ENCODE data around the gene RSL1D1.

The RSL1D1 gene

DNA sequence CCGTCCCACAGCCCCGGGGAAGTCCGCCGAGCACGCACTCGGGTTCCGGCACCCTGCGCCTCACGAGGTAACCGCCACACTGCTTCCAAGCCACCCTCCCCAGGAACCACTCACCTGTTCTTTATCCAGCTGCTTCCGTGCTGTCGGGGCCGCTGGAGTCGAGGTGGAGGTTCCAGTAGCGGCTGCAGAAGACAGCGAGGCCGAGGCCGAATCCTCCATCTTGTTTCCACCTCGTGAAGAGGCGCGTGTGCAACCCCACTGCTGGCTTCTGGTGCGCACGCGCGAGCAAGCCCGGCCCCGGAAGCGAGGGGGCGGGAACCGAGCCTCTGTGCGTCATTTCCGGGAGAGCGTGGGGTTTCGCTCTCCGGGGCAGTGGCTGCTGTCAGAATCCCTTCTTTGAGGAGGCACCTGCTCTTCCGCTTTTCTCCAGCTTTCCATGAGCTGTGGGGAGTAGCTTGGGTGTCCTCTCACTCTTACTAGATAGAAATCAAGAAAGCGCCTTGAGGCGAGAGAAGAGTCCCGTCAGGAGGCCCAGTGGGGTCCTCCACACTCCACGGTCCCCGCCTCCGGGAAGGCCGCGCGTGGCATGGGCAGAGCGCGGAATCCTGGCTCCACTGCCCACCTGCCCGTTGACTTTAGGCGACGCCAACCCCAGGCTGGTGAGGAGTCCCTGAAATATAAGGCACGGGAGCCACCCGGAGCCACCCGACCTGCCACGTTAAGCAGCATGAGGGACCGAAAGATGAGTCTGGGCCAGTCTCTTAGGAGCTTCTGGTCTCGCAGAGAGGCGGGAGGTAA is at the start of gene RSL1D1:
RSL1D1 (minus strand) TSS at position 249 of the 798 bp plus-strand sequence; CDS start at position 219, 30 bp downstream.
- peak; percentile 89 for DNase-seq (ENCODE audit: low read depth)

DNA sequence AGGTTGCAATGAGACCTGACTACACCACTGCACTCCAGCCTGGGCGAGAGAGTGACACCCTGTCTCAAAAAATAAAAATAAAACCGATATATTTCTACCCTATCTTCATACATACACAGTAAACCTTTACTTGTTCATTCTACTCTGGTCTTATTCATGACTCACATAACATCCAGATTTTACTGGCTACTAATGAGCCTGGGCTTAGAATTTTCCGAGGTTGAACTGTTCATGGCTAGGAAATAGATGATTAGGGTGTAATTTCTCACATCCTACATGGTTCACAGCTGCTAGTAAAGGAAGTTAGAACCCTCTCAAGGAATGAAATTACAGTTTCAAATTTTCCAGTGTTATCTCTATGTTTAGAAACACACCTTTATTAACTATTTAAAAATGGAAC is 49.7 kb upstream of the RSL1D1 start:
- DNase-seq (ENCODE audit: low read depth), result no peak

DNA sequence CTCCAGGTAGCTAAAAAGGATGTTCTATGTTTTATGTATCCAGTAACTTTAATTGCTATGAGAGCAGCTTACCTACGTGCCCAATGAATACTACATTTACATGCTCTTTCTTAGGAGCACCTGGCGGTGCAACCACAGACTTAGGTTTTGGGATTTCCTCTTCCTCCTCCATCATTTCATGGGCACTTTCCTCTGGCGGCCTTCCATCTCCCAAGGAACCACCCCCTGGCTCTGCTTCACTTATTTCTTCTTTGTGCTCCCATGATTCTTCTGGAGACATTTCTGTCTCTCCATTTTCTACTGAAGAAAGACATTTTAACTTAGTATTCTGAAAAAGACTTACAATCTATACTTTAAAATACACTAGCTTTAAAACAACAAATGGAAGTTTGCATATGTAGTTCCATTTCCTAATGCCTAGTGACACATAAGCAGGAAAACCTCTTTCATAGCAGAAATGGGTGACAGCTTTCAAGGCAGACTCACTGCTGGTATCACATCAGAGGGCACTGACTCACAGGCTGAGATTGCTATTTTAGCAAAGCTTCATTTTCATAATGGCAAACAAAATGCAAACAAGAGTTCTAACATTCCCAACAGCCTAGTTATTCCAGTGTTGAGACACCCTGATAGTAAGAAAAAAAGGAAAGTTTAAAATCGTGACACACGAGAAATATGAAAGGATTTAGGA is 45.3 kb upstream of the RSL1D1 start:
- no peak for DNase-seq (ENCODE audit: low read depth)

DNA sequence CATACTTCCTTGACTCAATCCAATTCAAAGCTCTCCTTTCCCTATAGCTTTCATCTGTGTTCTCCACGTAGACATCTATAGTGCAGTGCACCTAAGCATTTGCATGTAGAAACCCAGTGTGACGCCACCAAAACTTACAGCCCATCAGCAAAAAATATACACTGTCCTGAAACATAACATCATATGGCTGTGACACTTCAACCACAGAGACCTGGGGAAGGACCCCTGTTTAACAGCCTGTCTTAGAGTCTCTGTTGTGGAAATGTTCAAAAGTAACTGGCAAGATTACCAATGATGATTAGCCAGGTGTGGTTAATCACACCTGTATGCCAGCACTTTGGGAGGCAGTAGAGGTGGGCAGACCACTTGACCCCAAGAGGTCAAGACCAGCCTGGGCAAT is 42.2 kb upstream of the RSL1D1 start:
- no peak for DNase-seq (ENCODE audit: low read depth)

DNA sequence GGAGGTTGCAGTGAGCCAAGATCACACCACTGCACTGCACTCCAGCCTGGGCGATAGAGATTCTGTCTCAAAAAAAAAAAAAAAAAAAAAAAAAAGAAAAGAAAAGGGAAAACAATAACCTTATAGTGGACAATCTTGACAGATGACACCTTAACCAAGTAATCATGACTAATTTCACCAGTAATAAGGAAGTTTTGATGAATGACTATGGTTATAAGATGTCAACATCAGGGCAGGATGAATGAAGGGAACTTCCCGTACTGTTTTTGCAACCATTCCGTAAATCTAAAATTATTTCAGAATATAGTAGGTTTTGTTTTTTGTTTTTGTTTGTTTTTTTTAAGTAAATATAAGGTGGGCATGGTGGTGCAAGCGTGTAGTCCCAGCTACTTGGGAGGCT is 41.4 kb upstream of the RSL1D1 start:
- no peak for DNase-seq (ENCODE audit: low read depth)

DNA sequence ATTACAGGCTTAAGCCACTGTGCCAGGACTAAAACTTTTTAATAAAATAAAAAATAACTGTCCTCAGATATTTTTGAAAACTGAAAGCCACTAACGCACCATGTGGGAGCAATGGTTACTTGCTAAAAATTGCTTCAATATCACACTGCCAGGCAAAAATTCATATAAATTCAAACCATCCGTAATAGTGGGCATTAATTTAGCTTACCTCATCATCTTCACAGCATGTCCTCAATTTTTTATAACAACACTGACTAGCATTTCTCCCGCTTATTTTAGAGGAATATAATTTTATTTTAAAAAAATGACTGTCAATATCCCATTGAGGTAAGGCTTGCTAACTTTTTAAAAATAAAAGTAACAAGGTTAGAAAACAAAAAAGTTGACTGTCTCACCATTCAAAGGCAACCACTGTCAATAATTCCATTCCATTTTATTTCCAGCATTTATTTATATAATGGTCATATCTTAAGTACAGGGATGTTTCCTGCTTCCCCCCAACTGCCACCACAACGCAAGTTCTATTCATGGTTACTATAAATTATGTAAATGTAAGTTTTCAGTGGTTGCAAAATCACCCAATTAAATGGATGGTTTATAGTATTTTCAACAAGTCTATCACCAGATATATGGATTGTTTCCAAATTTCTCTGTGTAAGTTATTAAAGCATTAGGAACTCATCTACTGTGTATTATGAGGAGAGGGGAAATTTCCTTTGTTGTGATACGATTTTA is 39.1 kb upstream of the RSL1D1 start:
- DNase-seq (ENCODE audit: low read depth), result no peak

DNA sequence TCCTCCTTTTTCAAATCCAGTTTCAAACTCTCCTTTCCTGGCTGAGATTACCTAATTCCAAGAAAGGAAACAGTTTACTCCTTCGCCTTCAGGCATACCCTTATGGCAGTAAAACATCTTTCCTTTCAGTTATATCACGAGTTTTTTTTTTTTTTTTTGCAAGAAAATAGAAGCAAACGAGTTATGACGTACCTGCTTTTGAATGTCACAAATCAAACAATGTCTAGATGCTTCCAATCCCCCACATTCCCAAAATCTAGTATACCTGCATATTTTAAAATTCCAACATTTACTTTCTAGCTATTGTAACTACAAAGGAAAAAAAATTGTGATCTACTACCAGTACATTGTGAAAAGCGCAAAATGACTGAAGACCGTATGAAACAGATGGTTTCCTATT is 35.5 kb upstream of the RSL1D1 start:
- DNase-seq (ENCODE audit: low read depth), result no peak

DNA sequence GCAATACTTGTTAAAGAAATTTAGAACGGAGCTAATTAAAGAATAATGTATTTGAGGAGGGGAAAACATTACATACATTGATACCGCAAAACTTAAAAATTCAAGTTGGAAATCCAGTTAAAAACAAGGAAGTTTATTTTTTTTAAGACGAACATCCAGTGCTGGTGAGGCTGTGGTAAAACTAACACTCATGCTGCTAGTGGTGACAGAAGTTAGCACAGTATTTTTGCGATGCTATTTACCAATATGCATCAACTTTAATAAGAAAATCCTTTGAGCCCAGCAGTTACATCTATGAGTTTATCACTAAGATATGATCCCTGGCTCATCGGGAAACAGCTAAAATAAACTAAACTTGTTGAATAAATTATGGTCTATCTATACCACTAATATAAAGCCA is 32.7 kb upstream of the RSL1D1 start:
- DNase-seq (ENCODE audit: low read depth), result no peak

DNA sequence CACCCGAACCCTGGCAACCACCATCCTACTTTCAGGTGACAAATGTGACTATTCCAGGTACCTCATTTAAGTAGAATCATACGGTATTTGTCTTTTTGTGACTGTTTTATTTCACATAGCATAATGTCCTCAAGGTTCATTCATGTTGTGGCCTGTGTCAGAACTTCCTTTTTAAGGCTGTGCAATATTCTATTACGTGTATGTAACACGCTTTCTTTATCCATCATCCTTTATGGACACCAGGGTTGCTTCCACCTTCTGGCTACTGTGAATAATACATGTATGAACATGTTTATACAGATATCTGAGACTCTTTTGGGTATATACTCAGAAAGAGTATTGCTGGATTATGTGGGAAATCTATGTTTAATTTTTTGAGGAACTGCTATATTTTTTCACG is 28.7 kb upstream of the RSL1D1 start:
- no peak for DNase-seq (ENCODE audit: low read depth)

DNA sequence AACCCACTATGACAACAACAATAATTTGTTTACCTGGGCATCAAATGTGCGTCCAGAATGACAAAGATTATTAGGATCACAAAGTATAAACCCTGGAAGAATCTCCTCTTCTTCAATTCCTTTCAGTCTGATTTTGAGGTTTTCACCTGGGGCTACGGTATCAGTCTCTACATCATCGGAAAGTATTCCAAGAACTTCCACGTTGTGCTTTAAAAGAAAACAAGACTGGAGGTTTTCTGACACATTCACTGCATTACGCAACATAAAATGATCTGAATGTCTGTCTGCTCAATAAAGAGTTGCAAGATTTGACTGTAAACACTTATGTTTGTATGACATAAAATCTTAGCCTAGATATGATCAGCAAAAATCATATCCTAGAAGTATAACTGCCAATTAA is 26.0 kb upstream of the RSL1D1 start:
- no peak for DNase-seq (ENCODE audit: low read depth)

DNA sequence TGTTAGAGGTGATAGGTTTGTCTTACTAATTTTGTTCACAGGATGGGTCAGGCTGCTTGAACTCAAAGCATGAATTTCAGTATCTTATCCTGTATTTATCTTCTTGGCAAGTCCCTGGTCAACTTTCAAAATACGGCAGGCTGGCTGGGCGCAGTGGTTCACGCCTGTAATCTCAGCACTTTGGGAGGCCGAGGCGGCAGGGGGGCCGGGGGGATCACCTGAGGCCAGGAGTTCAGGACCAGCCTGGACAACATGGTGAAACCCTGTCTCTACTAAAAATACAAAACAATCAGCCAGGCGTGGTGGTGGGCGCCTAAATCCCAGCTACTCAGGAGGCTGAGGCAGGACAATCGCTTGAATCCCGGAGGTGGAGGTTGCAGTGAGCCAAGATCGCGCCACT is 25.0 kb upstream of the RSL1D1 start:
- no peak for DNase-seq (ENCODE audit: low read depth)

DNA sequence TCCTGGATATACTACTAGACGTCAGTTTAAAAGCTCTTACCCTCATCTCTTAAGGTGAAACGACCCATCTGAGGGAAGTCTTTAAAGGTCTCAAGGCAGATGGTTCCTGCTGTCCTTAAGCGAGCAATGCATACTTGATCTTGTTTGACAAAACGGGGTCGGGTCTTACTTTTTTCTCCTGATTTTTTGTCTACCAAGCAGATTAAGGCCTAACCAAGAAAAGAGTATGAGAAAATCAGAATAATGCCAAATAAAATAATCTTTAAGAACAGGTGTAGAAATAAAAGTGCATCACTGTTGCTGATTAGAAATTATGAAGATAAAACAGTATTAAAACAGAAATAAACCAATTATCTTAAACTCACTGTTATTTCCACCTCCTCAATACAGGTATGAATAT is 24.4 kb upstream of the RSL1D1 start:
- no peak for DNase-seq (ENCODE audit: low read depth)

DNA sequence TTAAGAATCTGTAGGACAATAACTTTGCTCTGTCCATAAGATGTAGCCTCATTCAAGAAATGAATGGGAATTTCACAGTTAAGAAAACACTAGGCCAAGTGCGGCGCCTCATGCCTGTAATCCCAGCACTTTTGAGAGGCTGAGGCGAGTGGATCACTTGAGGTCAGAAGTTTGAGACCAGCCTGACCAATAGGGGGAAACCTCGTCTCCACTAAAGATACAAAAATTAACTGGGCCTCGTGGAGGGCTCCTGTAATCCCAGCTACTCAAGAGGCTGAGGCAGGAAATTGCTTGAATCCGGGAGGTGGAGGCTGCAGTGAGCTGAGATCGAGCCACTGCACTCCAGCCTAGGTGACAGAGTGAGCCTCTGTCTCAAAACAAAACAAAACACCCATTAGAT is 19.9 kb upstream of the RSL1D1 start:
- no peak for DNase-seq (ENCODE audit: low read depth)

DNA sequence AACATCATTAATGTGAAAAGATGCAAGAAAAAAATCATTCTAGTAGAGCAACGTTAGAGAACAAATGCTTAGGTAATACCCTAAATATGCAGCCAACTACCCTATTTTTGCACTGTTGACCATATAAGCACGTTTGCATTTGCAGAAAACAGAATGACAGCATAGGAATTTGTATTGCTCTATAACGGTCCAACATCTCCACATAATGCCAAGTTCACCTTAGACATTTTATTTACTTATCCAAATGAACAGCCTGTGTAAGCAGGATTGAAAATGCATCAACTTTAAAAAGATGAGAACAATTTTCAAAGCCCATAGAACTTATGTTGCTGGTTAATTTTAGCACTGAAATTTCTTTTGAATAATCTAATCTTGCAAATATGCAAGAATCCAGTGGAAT is 19.1 kb upstream of the RSL1D1 start:
- no peak for DNase-seq (ENCODE audit: low read depth)

DNA sequence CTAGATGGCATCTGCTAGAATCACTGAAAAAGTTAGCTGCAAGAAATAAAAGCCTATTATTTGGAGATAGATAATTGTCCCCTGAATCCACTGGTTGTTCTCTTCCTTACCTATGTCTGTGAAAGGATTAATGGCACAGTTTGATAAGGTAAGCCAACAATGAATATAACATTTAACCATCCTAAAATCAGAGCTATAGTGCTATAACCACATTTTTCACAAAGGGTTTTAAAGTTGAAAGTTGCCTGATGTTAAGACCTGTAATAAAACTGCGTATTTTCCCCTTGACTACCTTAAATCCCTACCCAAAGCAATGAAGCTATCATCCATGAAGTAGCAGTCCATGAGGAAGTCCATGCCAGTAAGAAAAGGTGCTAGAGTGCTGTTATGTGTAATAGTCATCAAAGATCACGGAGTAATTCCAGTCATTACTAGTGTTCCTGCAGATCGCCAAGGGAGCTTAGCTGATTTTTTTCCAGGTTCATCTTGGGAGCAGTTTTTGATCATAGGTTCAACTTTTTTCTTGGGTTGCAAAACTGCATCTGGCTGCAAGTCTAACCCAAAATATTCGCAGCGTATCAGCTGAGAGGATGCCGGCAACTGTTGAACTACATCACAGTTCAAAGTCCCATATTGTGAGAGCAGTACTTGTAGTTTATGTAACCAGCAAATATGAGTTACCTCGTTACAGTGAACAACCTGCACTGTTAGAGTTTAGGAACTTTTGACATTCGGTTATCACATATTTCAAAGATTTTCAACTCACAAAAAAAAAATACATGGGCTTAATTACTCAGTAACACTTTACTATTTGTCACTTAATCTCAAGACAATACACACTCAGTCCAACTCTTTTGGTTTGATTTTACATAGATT is 18.2 kb upstream of the RSL1D1 start:
- DNase-seq (ENCODE audit: low read depth), result no peak

DNA sequence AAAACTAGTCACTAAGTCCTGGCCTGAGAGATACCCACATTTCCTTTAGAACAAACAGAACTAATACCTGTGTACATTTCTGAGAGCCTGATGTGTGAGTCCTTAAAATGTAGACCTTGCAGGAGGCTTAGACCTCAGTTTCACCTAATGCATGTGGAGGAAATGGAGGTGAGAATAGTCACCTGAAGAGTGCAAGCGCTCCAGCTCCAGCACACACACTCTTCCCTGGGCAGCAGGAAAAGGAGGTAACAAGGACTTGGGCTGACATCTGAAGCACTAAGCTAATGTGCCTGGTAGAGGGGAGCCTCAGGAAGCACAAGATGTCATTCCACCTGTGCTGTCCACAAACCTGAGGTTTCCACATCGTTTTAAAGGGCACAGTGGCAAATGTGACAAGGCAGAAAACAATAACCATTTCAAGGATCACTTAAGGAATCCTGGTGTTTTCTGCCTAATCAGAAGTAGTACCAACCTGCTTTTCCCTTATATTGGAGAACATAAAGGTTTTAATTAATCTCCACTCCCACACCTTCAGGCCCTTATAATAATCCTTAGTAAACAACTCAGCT is 17.2 kb upstream of the RSL1D1 start:
- DNase-seq (ENCODE audit: low read depth), result no peak

DNA sequence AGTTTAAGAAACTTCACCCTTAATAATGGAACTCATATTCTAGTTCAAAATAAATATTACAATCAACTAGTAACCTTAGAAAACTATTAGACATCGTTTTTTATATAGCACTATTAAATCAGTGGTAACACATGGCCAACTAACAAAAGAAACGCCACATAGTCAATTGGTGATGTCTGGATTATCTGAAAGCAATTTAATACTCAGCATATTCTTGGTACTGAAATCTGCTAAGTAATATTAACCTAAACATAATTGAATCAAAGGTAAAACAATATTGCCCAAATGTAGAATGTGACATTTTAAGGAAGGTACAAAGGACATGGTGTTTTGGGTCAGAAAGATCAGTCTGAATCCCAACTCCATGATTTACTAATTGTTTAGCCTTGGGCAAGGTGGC is 11.1 kb upstream of the RSL1D1 start:
- DNase-seq (ENCODE audit: low read depth), result no peak

DNA sequence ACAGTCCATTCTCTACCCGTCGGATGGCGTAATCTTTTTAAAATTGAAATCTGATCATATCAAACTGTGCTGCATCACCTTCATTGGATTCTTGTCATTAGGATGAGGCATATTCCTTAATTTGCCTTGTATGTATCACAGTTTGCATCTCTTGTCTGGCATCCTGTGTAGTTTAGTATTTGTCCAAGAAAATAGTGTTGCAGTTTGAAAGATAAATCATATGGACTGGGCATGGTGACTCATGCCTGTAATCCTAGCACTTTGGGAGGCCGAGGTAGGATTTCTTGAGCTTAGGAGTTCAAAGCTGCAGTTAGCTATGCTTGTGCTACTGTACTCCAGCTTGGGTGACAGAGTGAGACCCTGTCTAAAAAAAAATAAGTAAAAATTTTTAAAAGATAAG is 5.8 kb upstream of the RSL1D1 start:
- no peak for DNase-seq (ENCODE audit: low read depth)

DNA sequence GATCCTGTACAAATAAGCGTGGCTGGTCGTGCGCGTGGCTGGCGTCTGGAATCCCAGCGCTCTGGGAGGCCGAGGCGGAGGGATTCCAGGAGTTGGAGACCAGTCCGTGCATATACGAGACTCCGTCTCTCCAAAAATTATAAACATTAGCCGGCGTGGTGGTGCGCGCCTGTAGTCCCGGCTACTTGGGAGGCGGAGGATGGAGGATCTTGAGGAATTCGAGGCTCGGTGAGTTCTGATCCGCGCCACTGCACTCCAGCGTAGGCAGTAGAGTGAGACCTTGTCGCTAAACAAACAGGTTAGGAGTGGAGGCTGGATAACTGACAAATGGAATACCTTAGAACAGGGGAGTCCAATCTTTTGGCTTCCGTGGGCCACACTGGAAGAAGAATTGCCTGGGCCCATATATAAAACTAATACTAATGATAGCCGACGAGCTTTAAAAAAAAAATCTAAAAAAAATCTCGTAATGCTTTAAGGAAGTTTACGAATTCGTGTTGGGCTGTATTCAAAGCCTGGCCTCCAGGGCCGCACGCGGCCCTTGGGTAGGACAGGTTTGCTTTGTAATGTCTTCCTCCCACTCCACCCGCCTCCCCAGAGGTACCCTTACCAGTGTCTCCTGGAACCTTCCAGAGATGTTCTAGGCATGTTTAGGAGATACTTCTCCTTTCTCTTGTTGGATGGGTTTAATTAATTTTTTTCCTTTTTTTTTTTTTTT is 909 bp upstream of the RSL1D1 start:
- no peak for DNase-seq (ENCODE audit: low read depth)

DNA sequence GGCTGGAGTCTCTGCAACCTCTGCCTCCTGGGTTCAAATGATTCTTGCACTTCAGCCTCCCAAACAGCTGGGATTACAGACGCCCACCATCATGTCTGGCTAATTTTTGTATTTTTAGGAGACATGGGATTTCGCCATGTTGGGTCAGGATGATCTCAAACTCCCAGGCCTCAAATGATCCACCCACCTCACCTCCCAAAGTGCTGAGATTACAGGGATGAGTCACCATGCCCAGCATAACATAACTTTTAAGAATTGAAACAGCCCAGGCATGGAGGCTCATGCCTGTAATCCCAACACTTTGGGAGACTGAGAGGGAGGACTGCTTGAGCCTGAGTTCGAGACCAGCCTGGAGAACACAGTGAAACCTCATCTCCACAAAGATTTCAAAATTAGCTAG is 2.5 kb downstream of the RSL1D1 start:
- DNase-seq (ENCODE audit: low read depth), result no peak

DNA sequence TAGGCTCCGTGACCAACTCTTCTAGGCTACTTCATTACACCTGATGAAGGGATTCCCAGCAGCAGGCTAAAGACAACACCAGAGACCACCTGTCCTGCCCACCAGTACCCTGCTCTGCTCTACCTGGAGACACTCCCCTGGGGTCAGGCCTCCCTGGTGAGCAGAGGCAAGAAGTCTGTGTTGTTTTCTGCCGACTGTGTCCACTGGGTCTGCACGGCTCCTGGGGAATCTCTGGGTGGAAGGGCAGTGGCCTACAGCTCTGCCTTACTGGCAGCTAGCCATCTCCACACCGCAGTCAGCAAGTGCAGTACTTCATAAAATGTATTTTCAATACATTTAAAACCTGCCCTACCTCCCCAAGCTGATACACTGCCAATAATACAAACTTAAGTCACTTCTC is 6.8 kb downstream of the RSL1D1 start:
- no peak for DNase-seq (ENCODE audit: low read depth)
